ENCODE measurements around the gene RAB11FIP3. TPM values are rescaled to one million over a fixed set of nuclear protein-coding genes. Genes with fewer than 3 reads are reported as not detected.
A peak's percentile ranks its signal among the peaks of the same experiment; 100 is the strongest.

RAB11FIP3 gene
- total RNA-seq, 2 experiments from 2014 or later = 29.0 to 51.2 TPM

GRCh38 chr16:424033-424622 is 1.3 kb upstream of the RAB11FIP3 start:
- H3K36me3 ChIP-seq (ENCODE audit: insufficient read depth, low read length) = 0 out of 2 replicates have a peak, but pooled peaks cover 3% of the 10 kb centered on the region
- H3K27ac ChIP-seq (ENCODE audit: low read depth, low read length, poor library complexity, severe bottlenecking) = no peak overlapping the region
- no TSS peak for BruUV-seq (replicated peaks)
- no peaks in the 10 kb centered on the region for H3K9me2 ChIP-seq (ENCODE audit: insufficient read depth, low read length)
- TF ChIP-seq, protein P1, sequence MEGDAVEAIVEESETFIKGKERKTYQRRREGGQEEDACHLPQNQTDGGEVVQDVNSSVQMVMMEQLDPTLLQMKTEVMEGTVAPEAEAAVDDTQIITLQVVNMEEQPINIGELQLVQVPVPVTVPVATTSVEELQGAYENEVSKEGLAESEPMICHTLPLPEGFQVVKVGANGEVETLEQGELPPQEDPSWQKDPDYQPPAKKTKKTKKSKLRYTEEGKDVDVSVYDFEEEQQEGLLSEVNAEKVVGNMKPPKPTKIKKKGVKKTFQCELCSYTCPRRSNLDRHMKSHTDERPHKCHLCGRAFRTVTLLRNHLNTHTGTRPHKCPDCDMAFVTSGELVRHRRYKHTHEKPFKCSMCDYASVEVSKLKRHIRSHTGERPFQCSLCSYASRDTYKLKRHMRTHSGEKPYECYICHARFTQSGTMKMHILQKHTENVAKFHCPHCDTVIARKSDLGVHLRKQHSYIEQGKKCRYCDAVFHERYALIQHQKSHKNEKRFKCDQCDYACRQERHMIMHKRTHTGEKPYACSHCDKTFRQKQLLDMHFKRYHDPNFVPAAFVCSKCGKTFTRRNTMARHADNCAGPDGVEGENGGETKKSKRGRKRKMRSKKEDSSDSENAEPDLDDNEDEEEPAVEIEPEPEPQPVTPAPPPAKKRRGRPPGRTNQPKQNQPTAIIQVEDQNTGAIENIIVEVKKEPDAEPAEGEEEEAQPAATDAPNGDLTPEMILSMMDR (conservative IDR thresholded peaks at IDR 0.05; ENCODE audit: low read length) = no peak
- TF ChIP-seq EZH2phosphoT487 (IDR thresholded peaks at IDR 0.05; ENCODE audit: borderline replicate concordance, low read depth, low read length) = no peak
- H3K4me3 ChIP-seq (ENCODE audit: low read depth, low read length, poor library complexity, severe bottlenecking) = no peak overlapping the region
- ChIA-PET POLR2A (interaction anchor here (0.5 kb wide), 1 partner anchor 21 kb away, joined by 3 read pairs; no protein-coding TSS in a partner anchor), CTCF (ENCODE audit: unreplicated experiment) (no interaction called here)
- peaks cover 18% of the 10 kb centered on the region for H3K4me1 ChIP-seq (ENCODE audit: insufficient read depth, low read length, poor library complexity, severe bottlenecking)
- H3K79me2 ChIP-seq (ENCODE audit: insufficient read depth, low read depth, low read length) = peaks cover 14% of the 10 kb centered on the region; the same call in 1 of the 2 replicates
- H4K20me1 ChIP-seq (ENCODE audit: insufficient read depth, low read length) = peaks cover 12% of the 10 kb centered on the region
- DNase-seq (ENCODE audit: low spot score) = no peak
- H3K9me3 ChIP-seq (ENCODE audit: low read length) = no peaks in the 10 kb centered on the region
- H3K4me2 ChIP-seq (ENCODE audit: low read length) = peak overlapping the region; percentile 97; the same call in 1 of the 2 replicates
- intact Hi-C loops (cut with micrococcal nuclease; ENCODE audit: unreplicated experiment) = no loop called here
- H2AFZ ChIP-seq (ENCODE audit: low read length) = no peak overlapping the region

DNA sequence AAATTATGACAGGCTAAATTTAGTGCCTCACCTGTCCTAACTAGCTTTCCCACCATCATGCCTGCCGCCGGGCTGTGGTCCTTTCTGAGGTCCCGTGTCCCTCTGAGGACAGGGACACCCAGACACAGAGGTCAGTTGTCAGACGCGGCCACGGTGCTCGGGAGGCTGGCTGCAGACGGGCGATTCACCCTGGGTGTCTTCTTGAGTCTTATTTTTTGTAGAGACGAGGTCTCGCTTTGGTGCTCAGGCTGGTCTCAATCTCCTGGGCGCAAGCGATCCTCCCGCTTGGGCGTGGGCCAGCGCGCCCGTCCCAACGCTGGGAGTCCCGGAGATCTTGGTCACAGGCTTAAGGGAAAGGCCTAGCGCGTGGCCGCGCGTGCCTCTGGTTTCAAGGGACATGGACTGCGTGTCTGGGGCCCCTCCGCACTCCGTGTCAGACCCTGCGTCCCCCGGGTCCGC is 797 bp upstream of the RAB11FIP3 start:
- no peak overlapping the region for H3K27ac ChIP-seq (ENCODE audit: low read depth, low read length, poor library complexity, severe bottlenecking)
- DNase-seq (ENCODE audit: low spot score) = no peak
- peaks cover 12% of the 10 kb centered on the region for H4K20me1 ChIP-seq (ENCODE audit: insufficient read depth, low read length)
- ChIA-PET CTCF (ENCODE audit: unreplicated experiment) (no interaction called here), POLR2A (no interaction called here)
- peaks cover 14% of the 10 kb centered on the region; the same call in 1 of the 2 replicates for H3K79me2 ChIP-seq (ENCODE audit: insufficient read depth, low read depth, low read length)
- H3K4me3 ChIP-seq (ENCODE audit: low read depth, low read length, poor library complexity, severe bottlenecking) = peak overlapping the region; percentile 90
- H3K4me2 ChIP-seq (ENCODE audit: low read length) = peak overlapping the region; percentile 97
- intact Hi-C loops (cut with micrococcal nuclease; ENCODE audit: unreplicated experiment) = no loop called here
- peak overlapping the region; percentile 92 for H2AFZ ChIP-seq (ENCODE audit: low read length)
- 0 out of 2 replicates have a peak, but pooled peaks cover 3% of the 10 kb centered on the region for H3K36me3 ChIP-seq (ENCODE audit: insufficient read depth, low read length)
- TF ChIP-seq, protein P1 (conservative IDR thresholded peaks at IDR 0.05; ENCODE audit: low read length) = no peak
- no peak for TF ChIP-seq EZH2phosphoT487 (IDR thresholded peaks at IDR 0.05; ENCODE audit: borderline replicate concordance, low read depth, low read length)
- peaks cover 18% of the 10 kb centered on the region for H3K4me1 ChIP-seq (ENCODE audit: insufficient read depth, low read length, poor library complexity, severe bottlenecking)
- H3K9me2 ChIP-seq (ENCODE audit: insufficient read depth, low read length) = no peaks in the 10 kb centered on the region
- BruUV-seq (replicated peaks) = no TSS peak
- H3K9me3 ChIP-seq (ENCODE audit: low read length) = no peaks in the 10 kb centered on the region

DNA sequence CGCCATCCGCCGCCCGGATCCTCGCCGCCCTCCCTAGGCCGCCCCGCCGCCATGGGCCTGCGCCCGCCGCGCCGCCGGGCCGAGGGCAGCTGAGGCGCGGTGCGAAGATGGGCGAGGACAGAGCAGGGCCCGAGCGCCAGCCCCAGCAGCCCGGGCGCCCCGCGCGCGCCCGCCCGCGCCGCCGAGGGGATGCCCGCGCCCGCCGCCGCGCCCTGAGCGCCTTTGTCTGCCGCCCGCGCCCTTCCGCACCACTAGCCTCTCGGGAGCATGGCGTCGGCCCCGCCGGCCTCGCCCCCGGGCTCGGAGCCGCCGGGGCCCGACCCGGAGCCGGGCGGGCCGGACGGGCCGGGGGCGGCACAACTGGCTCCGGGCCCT is 278 bp downstream of the RAB11FIP3 start:
- CTCF ChIA-PET (ENCODE audit: unreplicated experiment) = no interaction called here
- no TSS peak for BruUV-seq (replicated peaks)

More for the DNA sequence above, 278 bp downstream of the RAB11FIP3 start:
- Histone ChIP-seq H3K9me2 (ENCODE audit: insufficient read depth, low read length) (no peaks in the 10 kb centered on the region), H3K79me2 (ENCODE audit: insufficient read depth, low read depth, low read length) (peaks cover 14% of the 10 kb centered on the region; the same call in 1 of the 2 replicates), H3K4me2 (ENCODE audit: low read length) (peak overlapping the region; percentile 97; the same call in 1 of the 2 replicates), H4K20me1 (ENCODE audit: insufficient read depth, low read length) (peaks cover 12% of the 10 kb centered on the region), H3K4me1 (ENCODE audit: insufficient read depth, low read length, poor library complexity, severe bottlenecking) (peaks cover 22% of the 10 kb centered on the region), H3K9me3 (ENCODE audit: low read length) (no peaks in the 10 kb centered on the region), H3K4me3 (ENCODE audit: low read depth, low read length, poor library complexity, severe bottlenecking) (peak overlapping the region; percentile 90), H2AFZ (ENCODE audit: low read length) (no peak overlapping the region), H3K36me3 (ENCODE audit: insufficient read depth, low read length) (peaks cover 3% of the 10 kb centered on the region; the same call in 1 of the 2 replicates), H3K27ac (ENCODE audit: low read depth, low read length, poor library complexity, severe bottlenecking) (no peak overlapping the region)
- intact Hi-C loops (cut with micrococcal nuclease; ENCODE audit: unreplicated experiment) = no loop called here
- no peak for TF ChIP-seq EZH2phosphoT487 (IDR thresholded peaks at IDR 0.05; ENCODE audit: borderline replicate concordance, low read depth, low read length)
- TF ChIP-seq, protein P1 (conservative IDR thresholded peaks at IDR 0.05; ENCODE audit: low read length) = no peak
- POLR2A ChIA-PET = no interaction called here
- DNase-seq (ENCODE audit: low spot score) = no peak

Data from OCI-LY7 (cell line).